Thymus (tissue), 11 donors: ENCODE results near the gene PPTC7. TPM values are rescaled to one million over a fixed set of nuclear protein-coding genes. Genes with fewer than 3 reads are reported as not detected.
"Not testable (repeated sequence)": the region's sequence is repeated elsewhere in the genome, so short reads cannot be mapped to it uniquely, and the experiment has no call there.

Experiments used
- DNase-seq, 9 donors: peaks; one replicate each; pipeline ENCODE4 v3.0.0-alpha.2; 2013; ENCODE audit warnings: low spot score in 9 of 9, low read depth in 6 of 9, missing footprints in 1 of 9
- H3K27ac ChIP-seq, 2 donors: one replicate each; pipeline ENCODE4 v1.5.1; 2013; ENCODE audit warnings: control low read depth in 1 of 2, low read depth in 1 of 2, low read length in 1 of 2, mild to moderate bottlenecking in 1 of 2, moderate library complexity in 1 of 2
- H3K27me3 ChIP-seq, 2 donors: one replicate each; pipeline ENCODE4 v1.5.1; 2013; ENCODE audit warnings: low read length in 1 of 2; ENCODE audit not compliant: control insufficient read depth in 2 of 2, insufficient read depth in 1 of 2
- H3K36me3 ChIP-seq, 2 donors: one replicate each; pipeline ENCODE4 v1.5.1; 2013; ENCODE audit warnings: low read length in 1 of 2, mild to moderate bottlenecking in 1 of 2, moderate library complexity in 1 of 2; ENCODE audit not compliant: control insufficient read depth in 2 of 2, insufficient read depth in 2 of 2
- H3K4me1 ChIP-seq, 2 donors: one replicate each; pipeline ENCODE4 v1.5.1; 2013; ENCODE audit warnings: low read length in 2 of 2; ENCODE audit not compliant: control insufficient read depth in 2 of 2, insufficient read depth in 2 of 2
- H3K4me3 ChIP-seq, 2 donors: one replicate each; pipeline ENCODE4 v1.5.1; 2013; ENCODE audit warnings: low read length in 2 of 2, control low read depth in 1 of 2, mild to moderate bottlenecking in 1 of 2
- H3K9me3 ChIP-seq, 2 donors: one replicate each; pipeline ENCODE4 v1.5.1; 2013; ENCODE audit warnings: low read length in 1 of 2, mild to moderate bottlenecking in 1 of 2; ENCODE audit not compliant: control insufficient read depth in 2 of 2, insufficient read depth in 1 of 2
- WGBS: extraction: QIAGEN DNeasy Blood & Tissue Kit; methylation state at CpG from one replicate; pipeline ENCODE4 v1.1.7; 2013; 5-methylcytosine and 5-hydroxymethylcytosine counted together
- polyA plus RNA-seq: library from polyadenylated mRNA; stranded (reverse); fragments of 200-250 nt; gene quantifications from one replicate; pipeline ENCODE4 v1.2.3, GENCODE V29; 2013
- total RNA-seq: library from RNA; stranded (reverse); fragments of 120-200 nt; gene quantifications from one replicate; pipeline ENCODE4 v1.2.4, GENCODE V29; 2013
- donor health status: healthy.

PPTC7 gene
- total and polyA plus RNA-seq, 2 donors = 5.8 to 19.2 TPM

DNA sequence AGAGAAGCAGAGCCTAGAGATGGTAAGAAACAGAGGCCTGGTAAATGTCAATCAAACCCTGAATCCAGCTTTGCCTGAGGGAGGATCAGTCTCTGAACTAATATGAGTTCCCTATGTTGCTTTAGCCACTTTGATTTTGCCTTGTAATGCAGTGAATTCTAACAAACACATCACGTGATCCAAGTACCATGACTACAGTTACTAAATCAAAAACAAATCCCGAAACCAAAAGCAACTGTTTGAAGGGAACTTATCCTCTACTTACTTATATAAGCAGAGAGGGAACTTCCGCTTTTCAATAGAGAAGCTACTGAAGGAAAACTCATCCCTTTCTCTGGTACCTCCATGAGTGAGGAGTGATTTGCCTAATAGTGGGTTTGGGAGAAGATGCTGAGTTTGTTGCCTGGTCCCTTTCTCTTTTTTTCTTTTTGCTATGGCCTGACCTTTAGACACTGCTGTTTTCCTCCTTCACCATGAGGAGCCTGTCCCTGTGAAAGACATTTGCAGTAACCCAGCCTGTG, 7.7 kb upstream of the PPTC7 start:
- peak overlapping the region; percentile 49 to 52 for H3K27ac ChIP-seq
- H3K36me3 ChIP-seq = no peaks in the 10 kb centered on the region
- H3K4me1 ChIP-seq = peaks cover 12% of the 10 kb centered on the region in 2 donors
- no peaks in the 10 kb centered on the region for H3K9me3 ChIP-seq
- 14% methylated on average over 3 of the region's 3 CpGs for WGBS
- H3K4me3 ChIP-seq = no peak overlapping the region
- no peaks in the 10 kb centered on the region for H3K27me3 ChIP-seq
- DNase-seq = peak in 2 of 9 donors; percentile 44 to 76

DNA sequence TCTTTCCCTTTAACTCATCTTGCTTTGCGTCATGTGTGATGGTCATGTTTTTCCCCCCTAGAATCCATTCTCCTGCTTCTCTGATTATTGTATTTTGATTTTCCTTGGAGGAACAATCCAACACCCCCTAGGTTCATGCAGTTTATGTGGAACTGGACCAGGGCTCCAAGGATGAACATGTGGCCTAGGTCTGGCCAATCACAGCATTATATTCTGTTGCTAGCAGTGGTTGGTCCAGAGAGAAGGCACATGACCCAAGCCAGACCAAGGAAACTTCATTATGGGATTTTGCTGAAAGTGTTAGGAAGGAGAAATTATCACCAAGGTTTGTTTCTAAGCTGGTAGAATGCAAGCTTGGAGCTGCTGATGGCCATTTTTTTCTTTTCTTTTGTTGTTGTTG, 6.9 kb upstream of the PPTC7 start:
- Histone ChIP-seq H3K4me1 (peaks cover 20% of the 10 kb centered on the region in 2 donors), H3K27me3 (no peaks in the 10 kb centered on the region), H3K4me3 (no peak overlapping the region), H3K9me3 (no peaks in the 10 kb centered on the region), H3K27ac (no peak overlapping the region), H3K36me3 (no peaks in the 10 kb centered on the region)
- WGBS = 100% methylated on average over 1 of the region's 1 CpG
- DNase-seq = no peak

DNA sequence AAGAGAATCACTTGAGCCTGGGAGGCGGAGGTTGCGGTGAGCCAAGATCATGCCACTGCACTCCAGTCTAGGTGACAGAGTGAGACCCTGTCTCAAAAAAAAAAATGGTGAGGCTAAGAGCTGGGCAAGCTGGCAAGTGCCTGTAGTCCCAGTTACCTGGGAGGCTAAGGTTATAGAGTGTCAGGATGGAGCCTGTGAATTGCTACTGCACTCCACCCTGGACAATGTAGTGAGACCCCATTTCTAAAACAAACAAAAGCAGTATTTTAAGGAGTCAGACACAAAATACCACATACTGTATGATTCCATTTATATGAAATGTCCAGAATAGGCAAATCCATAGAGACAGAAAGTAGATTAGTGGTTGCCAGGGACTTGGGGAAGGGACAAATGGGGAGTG, 4.0 kb upstream of the PPTC7 start:
- not testable (repeated sequence) for H3K4me3 ChIP-seq, DNase-seq, H3K27ac ChIP-seq, H3K36me3 ChIP-seq, H3K27me3 ChIP-seq, H3K9me3 ChIP-seq
- H3K4me1 ChIP-seq = peaks cover 30 to 34% of the 10 kb centered on the region in 2 donors
- 98% methylated on average over 2 of the region's 2 CpGs for WGBS

DNA sequence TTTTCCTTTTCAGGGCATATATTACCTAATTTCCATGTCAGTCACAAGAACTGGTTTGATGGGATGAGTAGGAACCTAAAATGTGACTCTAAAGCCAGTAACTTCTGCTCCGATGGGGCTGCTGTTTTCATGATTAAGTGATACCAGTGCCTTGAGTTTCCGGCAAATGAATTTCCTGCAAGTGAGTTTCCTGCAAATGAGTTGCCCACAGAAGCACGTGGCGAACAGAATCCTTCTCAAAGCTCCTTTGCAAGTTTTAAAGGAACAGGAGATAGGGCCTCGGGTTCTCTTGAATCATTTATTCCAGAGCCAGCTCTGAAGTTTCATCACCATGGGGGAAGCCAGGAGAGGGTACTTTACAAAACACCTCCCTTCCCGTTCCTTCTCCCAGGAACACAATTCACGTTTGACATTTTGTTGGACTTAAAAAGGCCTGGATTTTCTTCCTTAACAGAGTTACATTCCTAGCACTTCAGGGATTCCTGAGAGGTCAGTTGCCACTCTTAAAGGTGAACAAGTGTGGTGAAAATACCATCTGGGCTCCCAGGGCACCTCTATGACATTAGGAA, 2.2 kb upstream of the PPTC7 start:
- no peaks in the 10 kb centered on the region for H3K36me3 ChIP-seq
- peak in 4 of 9 donors; percentile 45 to 81 (median 62) for DNase-seq

DNA sequence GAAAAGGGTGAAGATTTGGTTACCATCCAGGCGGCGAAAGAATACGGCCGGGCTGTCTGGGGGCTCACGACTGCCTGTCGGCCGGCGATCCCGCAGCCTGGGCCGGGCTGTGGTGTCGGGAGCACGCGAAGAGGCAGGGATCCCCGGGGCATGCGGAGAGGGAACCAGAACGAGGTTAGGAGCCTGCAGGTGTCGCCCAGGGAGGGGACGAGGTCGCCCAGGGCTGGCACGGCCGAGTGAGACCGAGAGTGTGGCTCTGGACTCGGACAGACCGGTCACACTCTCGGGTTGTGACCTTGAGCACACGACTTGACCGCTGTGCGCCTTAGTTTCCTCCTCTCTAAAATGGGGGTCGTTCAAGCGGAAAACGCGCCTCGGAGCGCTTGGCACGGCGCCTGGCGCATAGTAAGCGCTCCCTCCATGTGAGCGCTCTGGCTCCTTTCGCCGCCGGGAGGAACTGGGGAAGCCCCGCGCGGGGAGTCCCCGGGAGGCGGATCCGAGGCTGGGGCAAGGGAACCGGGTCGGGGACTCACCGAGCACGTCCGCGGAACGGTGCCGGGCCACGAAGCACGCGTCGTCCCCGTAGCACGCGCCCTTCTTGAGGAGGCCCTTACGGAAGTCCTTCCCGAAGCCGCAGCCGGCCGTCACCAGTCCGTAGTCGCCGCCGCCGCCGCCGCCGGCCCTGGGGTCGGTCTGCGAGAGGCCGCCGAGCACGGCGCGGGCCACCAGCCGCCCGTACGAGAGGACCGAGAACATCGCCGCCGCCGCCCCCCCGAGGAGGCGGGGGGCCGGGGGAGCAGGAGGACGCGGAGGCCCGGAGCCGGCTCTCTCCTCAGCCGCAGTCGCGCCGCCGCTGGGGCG, 612 bp downstream of the PPTC7 start:
- Histone ChIP-seq H3K27ac (peak overlapping the region; percentile 28 to 91), H3K27me3 (no peaks in the 10 kb centered on the region), H3K36me3 (no peaks in the 10 kb centered on the region), H3K9me3 (no peaks in the 10 kb centered on the region), H3K4me1 (peaks cover 42 to 55% of the 10 kb centered on the region in 2 donors), H3K4me3 (peak overlapping the region; percentile 81 to 82)
- WGBS = under 1% methylated on average over 104 of the region's 104 CpGs
- DNase-seq = peak in 4 of 9 donors; percentile 47 to 75 (median 52)

More for the DNA sequence above, 2.2 kb upstream of the PPTC7 start:
- no peaks in the 10 kb centered on the region for H3K27me3 ChIP-seq
- peak overlapping the region in 1 of 2 donors; percentile 10 for H3K4me3 ChIP-seq
- 17% methylated on average over 7 of the region's 7 CpGs for WGBS
- H3K4me1 ChIP-seq = peaks cover 34 to 35% of the 10 kb centered on the region in 2 donors
- H3K27ac ChIP-seq = peak overlapping the region; percentile 82 to 90
- no peaks in the 10 kb centered on the region for H3K9me3 ChIP-seq

DNA sequence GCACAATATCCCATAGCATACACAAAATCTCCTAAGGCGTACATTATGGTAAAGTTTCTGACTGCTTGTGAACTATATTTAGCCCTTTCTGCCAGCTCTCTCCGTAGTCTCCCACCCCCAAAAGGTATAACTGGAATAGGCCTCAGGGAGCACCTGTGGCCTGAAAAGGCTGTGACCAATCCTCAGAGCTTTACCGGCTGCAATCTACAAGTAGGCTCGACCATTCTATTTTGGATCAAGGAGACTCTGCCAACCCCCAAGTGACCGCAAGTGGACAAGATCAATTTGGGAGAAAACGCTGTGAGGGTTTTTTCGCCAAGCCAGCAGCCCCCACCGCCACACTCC, 1.2 kb downstream of the PPTC7 start:
- Histone ChIP-seq H3K27me3 (no peaks in the 10 kb centered on the region), H3K4me3 (peak overlapping the region; percentile 81 to 82), H3K27ac (peak overlapping the region; percentile 28 to 91), H3K36me3 (no peaks in the 10 kb centered on the region), H3K9me3 (no peaks in the 10 kb centered on the region), H3K4me1 (peaks cover 42 to 55% of the 10 kb centered on the region in 2 donors)
- WGBS = 1% methylated on average over 8 of the region's 8 CpGs
- DNase-seq = peak in 1 of 9 donors; percentile 59

DNA sequence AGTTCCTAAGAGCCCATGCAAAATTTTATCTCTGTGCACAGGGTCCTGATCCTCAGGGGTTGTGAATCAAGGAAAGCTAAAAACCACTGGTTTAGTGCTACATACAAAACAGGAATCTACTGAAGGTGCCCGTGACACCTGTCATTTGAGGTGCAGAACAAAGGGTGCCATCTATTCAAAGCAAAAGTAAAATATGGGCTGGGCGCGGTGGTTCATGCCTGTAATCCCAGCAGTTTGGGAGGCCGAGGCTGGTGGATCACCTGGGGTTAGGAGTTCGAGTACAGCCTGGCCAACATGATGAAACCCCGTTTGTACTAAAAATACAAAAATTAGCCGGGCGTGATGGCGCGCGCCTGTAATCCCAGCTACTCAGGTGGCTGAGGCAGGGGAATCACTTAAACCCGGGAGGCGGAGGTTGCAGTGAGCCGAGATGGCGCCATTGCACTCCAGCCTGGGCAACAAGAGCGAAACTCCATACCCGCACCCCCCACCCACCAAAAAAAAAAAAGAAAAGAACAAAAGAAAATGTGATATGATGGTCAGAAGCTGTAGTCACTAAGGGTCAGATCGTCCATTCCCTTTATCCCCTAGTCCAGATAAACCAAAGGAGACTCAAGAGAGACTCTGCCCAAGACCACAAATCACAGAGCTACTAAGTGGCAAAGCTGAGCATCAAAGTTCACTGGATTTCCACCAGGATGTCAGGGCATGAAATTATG, 3.4 kb downstream of the PPTC7 start:
- Histone ChIP-seq H3K4me1 (peaks cover 28 to 42% of the 10 kb centered on the region in 2 donors), H3K36me3 (no peaks in the 10 kb centered on the region), H3K27ac (no peak overlapping the region), H3K27me3 (no peaks in the 10 kb centered on the region), H3K4me3 (no peak overlapping the region), H3K9me3 (no peaks in the 10 kb centered on the region)
- WGBS = 94% methylated on average over 18 of the region's 18 CpGs
- DNase-seq = no peak

DNA sequence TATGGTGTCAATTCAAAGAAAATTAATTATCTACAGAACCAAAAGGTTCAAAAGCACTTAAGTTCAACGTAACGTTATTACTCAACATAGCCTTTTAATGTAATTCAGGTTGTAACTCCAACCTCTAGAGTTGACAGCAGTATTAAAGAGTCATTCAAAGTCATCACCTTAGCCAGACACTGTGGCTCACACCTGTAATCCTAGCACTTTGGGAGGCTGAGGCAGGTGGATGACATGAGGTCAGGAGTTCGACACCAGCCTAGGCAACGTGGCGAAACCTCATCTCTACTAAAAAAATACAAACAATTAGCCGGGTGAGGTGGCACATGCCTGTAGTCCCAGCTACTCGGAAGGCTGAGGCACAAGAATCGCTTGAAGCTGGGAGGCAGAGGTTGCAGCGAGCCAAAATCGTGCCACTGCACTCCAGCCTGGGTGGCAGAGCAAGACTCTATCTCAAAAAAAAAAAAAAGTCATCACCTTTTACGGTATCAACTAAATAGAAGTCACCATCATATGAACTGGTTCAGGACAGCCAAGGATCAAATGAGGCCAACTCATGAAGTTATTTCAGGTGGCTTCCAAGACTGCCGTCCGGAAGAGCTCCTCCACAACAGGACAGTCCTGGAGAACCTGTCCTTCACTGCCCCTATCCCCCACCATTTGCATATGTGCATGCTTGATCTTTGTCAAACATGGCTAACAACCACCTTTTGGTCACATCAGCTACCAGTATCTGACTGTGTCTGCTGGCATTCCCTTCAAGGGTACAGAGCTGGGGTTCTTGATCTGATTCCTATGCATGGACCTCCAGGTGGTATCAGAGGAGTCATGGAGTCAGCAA, 4.2 kb downstream of the PPTC7 start:
- no peaks in the 10 kb centered on the region for H3K36me3 ChIP-seq
- 96% methylated on average over 13 of the region's 13 CpGs for WGBS
- H3K27me3 ChIP-seq = no peaks in the 10 kb centered on the region
- no peak for DNase-seq
- peak overlapping the region; percentile 21 to 77 for H3K27ac ChIP-seq
- peaks cover 27 to 38% of the 10 kb centered on the region in 2 donors for H3K4me1 ChIP-seq
- H3K9me3 ChIP-seq = no peaks in the 10 kb centered on the region
- no peak overlapping the region for H3K4me3 ChIP-seq
